ENCODE measurements around the gene BCR. TPM values are rescaled to one million over a fixed set of nuclear protein-coding genes. Genes with fewer than 3 reads are reported as not detected.

BCR gene
- total and polyA plus RNA-seq, 2 donors (not counting 1 experiment from before 2014, with no cell fraction given), result 30.2 to 46.4 TPM

GRCh38 chr22:23227380-23227779 lies 47.1 kb downstream of the BCR start:
- ATAC-seq (ENCODE audit: low read depth), result no peak
- intact Hi-C loops (cut with micrococcal nuclease), result no loop called here
- Histone ChIP-seq H3K36me3 (replicated peaks in 1 of 2; ENCODE audit: control extremely low read depth in 1 of 2, control insufficient read depth in 1 of 2, extremely low read depth in 1 of 2, insufficient read depth in 2 of 2, low read length in 1 of 2) (peaks cover 0 to 5% of the 10 kb centered on the region in 2 experiments), H3K27me3 (replicated peaks in 1 of 4; ENCODE audit: control extremely low read depth in 1 of 4, control insufficient read depth in 3 of 4, insufficient read depth in 4 of 4, low read length in 3 of 4) (no peaks in the 10 kb centered on the region), H3K4me1 (ENCODE audit: control insufficient read depth in 2 of 2, insufficient read depth in 2 of 2, low read length in 2 of 2) (peaks cover 5 to 16% of the 10 kb centered on the region in 2 donors), H3K79me2 (ENCODE audit: control insufficient read depth, insufficient read depth, low read length) (peaks cover 97% of the 10 kb centered on the region), H2AFZ (ENCODE audit: insufficient read depth, low read depth, low read length, poor library complexity, severe bottlenecking) (no peak overlapping the region), H3K27ac (ENCODE audit: low read length in 2 of 2) (no peak overlapping the region), H3K9me3 (ENCODE audit: control extremely low read depth in 1 of 3, control insufficient read depth in 2 of 3, insufficient read depth in 1 of 3, low read length in 2 of 3) (peaks cover 0 to 23% (median 19%) of the 10 kb centered on the region in 3 donors), H4K20me1 (ENCODE audit: control insufficient read depth, insufficient read depth, low read length, poor library complexity, severe bottlenecking) (peaks cover 25% of the 10 kb centered on the region), H3K4me3 (ENCODE audit: control extremely low read depth in 1 of 5, extremely low read depth in 1 of 5, insufficient read depth in 1 of 5, low read depth in 2 of 5, low read length in 4 of 5) (no peak overlapping the region), H3K9ac (ENCODE audit: low read length) (no peak overlapping the region), H3K4me2 (replicated peaks; ENCODE audit: low read depth, low read length, poor library complexity, severe bottlenecking) (no peak overlapping the region)
- 100% methylated on average over 1 of the region's 1 CpG for WGBS (ENCODE audit: insufficient coverage)
- no peak overlapping the region for H3K4me3 Mint-ChIP-seq
- CTCF ChIA-PET, result interaction anchor here (1.0 kb wide), 1 partner anchor 50 kb away, joined by 4 read pairs; no protein-coding TSS in a partner anchor
- H3K27me3 Mint-ChIP-seq, result no peaks in the 10 kb centered on the region
- H3K4me1 Mint-ChIP-seq, result peaks cover 11% of the 10 kb centered on the region
- TF ChIP-seq CTCF (IDR thresholded peaks at IDR 0.05), result no peak
- no peak for TF ChIP-seq EZH2 (IDR thresholded peaks at IDR 0.05; ENCODE audit: borderline replicate concordance, insufficient read depth, low read depth, low read length, poor library complexity, severe bottlenecking)
- DNase-seq, result no peak
- POLR2A ChIA-PET, result no interaction called here
- peaks cover 14% of the 10 kb centered on the region for H3K9me3 Mint-ChIP-seq (ENCODE audit: insufficient read depth)
- no peak overlapping the region for H3K27ac Mint-ChIP-seq

GRCh38 chr22:23228503-23228902 lies 48.2 kb downstream of the BCR start:
- Histone ChIP-seq H3K4me2 (replicated peaks; ENCODE audit: low read depth, low read length, poor library complexity, severe bottlenecking) (no peak overlapping the region), H3K79me2 (ENCODE audit: control insufficient read depth, insufficient read depth, low read length) (peaks cover 97% of the 10 kb centered on the region), H3K27ac (ENCODE audit: low read length in 2 of 2) (no peak overlapping the region), H2AFZ (ENCODE audit: insufficient read depth, low read depth, low read length, poor library complexity, severe bottlenecking) (no peak overlapping the region), H4K20me1 (ENCODE audit: control insufficient read depth, insufficient read depth, low read length, poor library complexity, severe bottlenecking) (peaks cover 35% of the 10 kb centered on the region), H3K27me3 (replicated peaks in 1 of 4; ENCODE audit: control extremely low read depth in 1 of 4, control insufficient read depth in 3 of 4, insufficient read depth in 4 of 4, low read length in 3 of 4) (peaks cover 0 to 3% (median 0%) of the 10 kb centered on the region in 4 experiments), H3K4me3 (ENCODE audit: control extremely low read depth in 1 of 5, extremely low read depth in 1 of 5, insufficient read depth in 1 of 5, low read depth in 2 of 5, low read length in 4 of 5) (no peak overlapping the region), H3K9ac (ENCODE audit: low read length) (no peak overlapping the region), H3K9me3 (ENCODE audit: control extremely low read depth in 1 of 3, control insufficient read depth in 2 of 3, insufficient read depth in 1 of 3, low read length in 2 of 3) (peaks cover 0 to 23% (median 19%) of the 10 kb centered on the region in 3 donors), H3K4me1 (ENCODE audit: control insufficient read depth in 2 of 2, insufficient read depth in 2 of 2, low read length in 2 of 2) (peaks cover 11 to 20% of the 10 kb centered on the region in 2 donors), H3K36me3 (replicated peaks in 1 of 2; ENCODE audit: control extremely low read depth in 1 of 2, control insufficient read depth in 1 of 2, extremely low read depth in 1 of 2, insufficient read depth in 2 of 2, low read length in 1 of 2) (peaks cover 0 to 5% of the 10 kb centered on the region in 2 experiments)
- no peak overlapping the region for H3K27ac Mint-ChIP-seq
- H3K4me3 Mint-ChIP-seq, result no peak overlapping the region
- no peak for TF ChIP-seq EZH2 (IDR thresholded peaks at IDR 0.05; ENCODE audit: borderline replicate concordance, insufficient read depth, low read depth, low read length, poor library complexity, severe bottlenecking)
- no peak for TF ChIP-seq CTCF (IDR thresholded peaks at IDR 0.05)
- POLR2A ChIA-PET, result no interaction called here
- ATAC-seq (ENCODE audit: low read depth) (no peak), DNase-seq (no peak)
- H3K9me3 Mint-ChIP-seq (ENCODE audit: insufficient read depth), result peaks cover 14% of the 10 kb centered on the region
- intact Hi-C loops (cut with micrococcal nuclease), result no loop called here
- no peaks in the 10 kb centered on the region for H3K27me3 Mint-ChIP-seq
- H3K4me1 Mint-ChIP-seq, result peaks cover 11% of the 10 kb centered on the region
- CTCF ChIA-PET, result interaction anchor here (0.7 kb wide), 1 partner anchor 70 kb away, joined by 3 read pairs; no protein-coding TSS in a partner anchor
- WGBS (ENCODE audit: insufficient coverage), result no CpG with 5 or more reads among the region's 2 CpGs

All from B cell (primary cell).